Measurements from ENCODE around the gene RAB30. TPM values are rescaled to one million over a fixed set of nuclear protein-coding genes. Genes with fewer than 3 reads are reported as not detected.
"Not testable (repeated sequence)": the region's sequence is repeated elsewhere in the genome, so short reads cannot be mapped to it uniquely, and the experiment has no call there.

Gene RAB30
- total and polyA plus RNA-seq, 2 experiments from 2014 or later: 2.5 to 10.2 TPM

GRCh38 chr11:82974135-82974534 is 97.6 kb downstream of the RAB30 start:
- Histone ChIP-seq H3K4me3 (no peak overlapping the region), H3K36me3 (replicated peaks; ENCODE audit: insufficient read depth, low read depth) (no peaks in the 10 kb centered on the region), H3K9me2 (replicated peaks; ENCODE audit: insufficient read depth) (no peaks in the 10 kb centered on the region), H4K20me1 (ENCODE audit: insufficient read depth, poor library complexity, severe bottlenecking) (no peaks in the 10 kb centered on the region), H3K79me2 (no peaks in the 10 kb centered on the region), H3K27ac (no peak overlapping the region), H3K27me3 (no peaks in the 10 kb centered on the region), H3K4me1 (ENCODE audit: insufficient read depth) (no peaks in the 10 kb centered on the region), H3K9me3 (ENCODE audit: low read depth) (no peaks in the 10 kb centered on the region), H2AFZ (no peak overlapping the region), H3K4me2 (no peak overlapping the region)
- DNase-seq (ENCODE audit: low spot score): no peak
- TF ChIP-seq EZH2phosphoT487 (IDR thresholded peaks at IDR 0.05; ENCODE audit: low read depth, severe bottlenecking, unreplicated experiment) (no peak), EZH2 (IDR thresholded peaks at IDR 0.05; ENCODE audit: borderline replicate concordance) (no peak)
- TF ChIP-seq, protein P1, sequence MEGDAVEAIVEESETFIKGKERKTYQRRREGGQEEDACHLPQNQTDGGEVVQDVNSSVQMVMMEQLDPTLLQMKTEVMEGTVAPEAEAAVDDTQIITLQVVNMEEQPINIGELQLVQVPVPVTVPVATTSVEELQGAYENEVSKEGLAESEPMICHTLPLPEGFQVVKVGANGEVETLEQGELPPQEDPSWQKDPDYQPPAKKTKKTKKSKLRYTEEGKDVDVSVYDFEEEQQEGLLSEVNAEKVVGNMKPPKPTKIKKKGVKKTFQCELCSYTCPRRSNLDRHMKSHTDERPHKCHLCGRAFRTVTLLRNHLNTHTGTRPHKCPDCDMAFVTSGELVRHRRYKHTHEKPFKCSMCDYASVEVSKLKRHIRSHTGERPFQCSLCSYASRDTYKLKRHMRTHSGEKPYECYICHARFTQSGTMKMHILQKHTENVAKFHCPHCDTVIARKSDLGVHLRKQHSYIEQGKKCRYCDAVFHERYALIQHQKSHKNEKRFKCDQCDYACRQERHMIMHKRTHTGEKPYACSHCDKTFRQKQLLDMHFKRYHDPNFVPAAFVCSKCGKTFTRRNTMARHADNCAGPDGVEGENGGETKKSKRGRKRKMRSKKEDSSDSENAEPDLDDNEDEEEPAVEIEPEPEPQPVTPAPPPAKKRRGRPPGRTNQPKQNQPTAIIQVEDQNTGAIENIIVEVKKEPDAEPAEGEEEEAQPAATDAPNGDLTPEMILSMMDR (IDR thresholded peaks at IDR 0.05; ENCODE audit: poor library complexity): no peak
- 95% methylated on average over 2 of the region's 2 CpGs for WGBS (ENCODE audit: low lambda C conversion rate, missing lambda C conversion rate)

- Histone ChIP-seq H3K9me3 (ENCODE audit: low read depth) (no peaks in the 10 kb centered on the region), H2AFZ (no peak overlapping the region), H3K4me2 (no peak overlapping the region), H3K4me3 (no peak overlapping the region), H3K4me1 (ENCODE audit: insufficient read depth) (no peaks in the 10 kb centered on the region), H3K36me3 (replicated peaks; ENCODE audit: insufficient read depth, low read depth) (no peaks in the 10 kb centered on the region), H4K20me1 (ENCODE audit: insufficient read depth, poor library complexity, severe bottlenecking) (no peaks in the 10 kb centered on the region), H3K79me2 (no peaks in the 10 kb centered on the region), H3K9me2 (replicated peaks; ENCODE audit: insufficient read depth) (no peaks in the 10 kb centered on the region), H3K27me3 (no peaks in the 10 kb centered on the region), H3K27ac (no peak overlapping the region)
- no peak for DNase-seq (ENCODE audit: low spot score)
- 70% methylated on average over 1 of the region's 1 CpG for WGBS (ENCODE audit: low lambda C conversion rate, missing lambda C conversion rate)
- no peak for TF ChIP-seq EZH2 (IDR thresholded peaks at IDR 0.05; ENCODE audit: borderline replicate concordance)
- TF ChIP-seq, protein P1 (IDR thresholded peaks at IDR 0.05; ENCODE audit: poor library complexity): no peak
- no peak for TF ChIP-seq EZH2phosphoT487 (IDR thresholded peaks at IDR 0.05; ENCODE audit: low read depth, severe bottlenecking, unreplicated experiment)
Observed at GRCh38 chr11:82972103-82972502, 99.6 kb downstream of the RAB30 start.

- H4K20me1 ChIP-seq (ENCODE audit: insufficient read depth, poor library complexity, severe bottlenecking); H3K4me1 ChIP-seq (ENCODE audit: insufficient read depth); H3K27me3 ChIP-seq; H3K9me3 ChIP-seq (ENCODE audit: low read depth); H3K9me2 ChIP-seq (replicated peaks; ENCODE audit: insufficient read depth); H3K36me3 ChIP-seq (replicated peaks; ENCODE audit: insufficient read depth, low read depth); H3K79me2 ChIP-seq; H2AFZ ChIP-seq; DNase-seq (ENCODE audit: low spot score); H3K27ac ChIP-seq; H3K4me3 ChIP-seq; H3K4me2 ChIP-seq: not testable (repeated sequence)
- WGBS (ENCODE audit: low lambda C conversion rate, missing lambda C conversion rate): 91% methylated on average over 8 of the region's 8 CpGs
Observed at GRCh38 chr11:82971519-82971946, 100.2 kb downstream of the RAB30 start.

DNA sequence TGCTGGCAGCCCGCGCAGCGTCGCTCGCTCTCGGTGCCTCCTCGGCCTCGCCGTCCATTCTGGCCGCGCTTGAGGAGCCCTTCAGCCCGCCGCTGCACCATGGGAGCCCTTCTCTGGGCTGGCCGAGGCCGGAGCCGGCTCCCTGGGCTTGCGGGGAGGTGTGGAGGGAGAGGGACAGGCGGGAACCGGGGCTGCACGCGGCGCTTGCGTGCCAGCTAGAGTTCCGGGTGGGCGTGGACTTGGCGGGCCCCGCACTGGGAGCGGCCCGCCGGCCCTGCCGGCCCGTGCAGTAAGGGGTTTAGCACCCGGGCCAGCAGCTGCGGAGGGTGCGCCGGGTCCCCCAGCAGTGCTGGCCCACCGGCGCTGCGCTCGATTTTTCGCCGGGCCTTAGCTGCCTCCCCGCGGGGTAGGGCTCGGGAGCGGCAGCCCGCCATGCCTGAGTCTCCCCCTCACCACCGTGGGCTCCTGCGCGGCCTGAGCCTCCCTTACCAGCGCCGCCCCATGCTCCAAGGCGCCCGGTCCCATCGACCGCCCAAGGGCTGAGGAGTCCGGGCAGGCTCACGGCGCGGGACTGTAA is 101.1 kb downstream of the RAB30 start:
- WGBS (ENCODE audit: low lambda C conversion rate, missing lambda C conversion rate): 97% methylated on average over 50 of the region's 60 CpGs
- not testable (repeated sequence) for H3K9me3 ChIP-seq (ENCODE audit: low read depth); H3K27ac ChIP-seq; H3K4me3 ChIP-seq; H3K36me3 ChIP-seq (replicated peaks; ENCODE audit: insufficient read depth, low read depth); H3K79me2 ChIP-seq; H3K27me3 ChIP-seq; H3K9me2 ChIP-seq (replicated peaks; ENCODE audit: insufficient read depth); H3K4me1 ChIP-seq (ENCODE audit: insufficient read depth); H2AFZ ChIP-seq; H3K4me2 ChIP-seq; H4K20me1 ChIP-seq (ENCODE audit: insufficient read depth, poor library complexity, severe bottlenecking); DNase-seq (ENCODE audit: low spot score)

All from hepatocyte (in vitro differentiated cells).